Activated CD8-positive, alpha-beta T cell treated with anti-CD3 and anti-CD28 coated beads for 36 hours (primary cell): ENCODE data around the gene LNX1. TPM values are rescaled to one million over a fixed set of nuclear protein-coding genes. Genes with fewer than 3 reads are reported as not detected.

Experiments
- ATAC-seq: fragments of 200-7000 bp; cut with Tn5 transposase; one replicate; pipeline ENCODE4 v1.10.0; 2021; ENCODE audit warnings: mild to moderate bottlenecking, moderate library complexity
- CTCF ChIA-PET: fragments of 350-600 bp; sonication (Branson Sonifier 250); formaldehyde crosslinking; loops from one replicate; lab custom pipeline; 2021; ENCODE audit warnings: antibody characterized with exemption; lab: Charles Lee
- POLR2A ChIA-PET: fragments of 350-600 bp; sonication (Branson Sonifier 250); formaldehyde crosslinking; loops from one replicate; lab custom pipeline; 2021; ENCODE audit warnings: antibody characterized with exemption; lab: Charles Lee
- DNase-seq: peaks from one replicate; pipeline ENCODE4 v3.0.0-alpha.2; 2020
- H3K27ac Mint-ChIP-seq: one replicate; pipeline ENCODE4 v1.8.0; 2021; ENCODE audit warnings: mild to moderate bottlenecking, mixed read lengths
- H3K27me3 Mint-ChIP-seq: one replicate; pipeline ENCODE4 v1.8.0; 2021; ENCODE audit warnings: mixed read lengths
- H3K36me3 Mint-ChIP-seq: one replicate; pipeline ENCODE4 v1.8.0; 2021; ENCODE audit warnings: low read depth, mixed read lengths
- H3K4me1 Mint-ChIP-seq: one replicate; pipeline ENCODE4 v1.8.0; 2021; ENCODE audit warnings: low read depth, mixed read lengths
- H3K4me3 Mint-ChIP-seq: one replicate; pipeline ENCODE4 v1.8.0; 2021; ENCODE audit warnings: mild to moderate bottlenecking, moderate library complexity, mixed read lengths
- H3K9me3 Mint-ChIP-seq: one replicate; pipeline ENCODE4 v1.8.0; 2021; ENCODE audit warnings: mixed read lengths
- intact Hi-C: fragments of 100-400 bp; cut with micrococcal nuclease; formaldehyde crosslinking; loops from one replicate; pipeline ENCODE4 v1.10.0; 2022
- total RNA-seq, 2 experiments: library from RNA; stranded (reverse); gene quantifications; one replicate each; pipeline ENCODE4 v1.2.3, GENCODE V29; 2021
- TF ChIP-seq, protein P1 (sequence below): fragments of 200-600 bp; IDR thresholded peaks from one replicate; pipeline ENCODE4 v1.8.0; 2022; ENCODE audit warnings: antibody characterized with exemption, mild to moderate bottlenecking

The LNX1 gene
- total RNA-seq, 2 experiments from 2014 or later: not detected

DNA sequence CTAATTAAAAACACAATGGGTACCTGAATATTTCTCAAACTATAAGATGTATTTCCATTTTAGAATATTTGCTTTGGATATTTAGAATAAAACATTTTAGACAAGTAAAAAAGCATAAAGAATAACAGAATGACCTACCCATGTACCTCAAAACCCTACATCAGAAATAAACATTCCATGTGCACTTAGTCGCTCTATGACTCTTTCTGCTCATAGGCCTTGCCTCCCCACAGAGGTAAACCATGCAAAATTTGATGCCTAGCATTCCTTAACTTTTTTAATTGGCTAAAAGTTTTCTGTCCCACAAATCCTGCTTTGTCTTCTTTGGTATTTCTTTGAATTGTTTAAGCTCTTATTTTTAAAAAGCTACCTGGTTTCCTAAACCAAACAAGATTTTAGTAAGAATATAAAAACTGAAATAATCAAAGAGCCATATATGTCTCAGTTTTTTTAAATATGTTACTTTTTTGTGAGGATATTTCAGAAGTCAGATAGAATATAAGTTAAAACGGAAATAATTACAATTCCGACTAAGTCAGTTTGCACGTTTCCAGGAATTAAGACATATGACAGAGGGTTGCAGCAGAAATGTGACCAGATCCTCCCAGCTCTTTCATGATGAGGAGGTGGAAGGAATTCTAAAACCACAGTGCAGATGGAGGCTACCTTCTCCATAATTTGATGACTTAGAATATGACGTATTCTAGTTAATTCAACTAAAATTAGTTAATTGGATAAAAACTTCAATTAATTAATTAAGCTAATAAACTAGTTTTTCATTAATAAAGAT lies 111.4 kb downstream of the LNX1 start:
- Mint-ChIP-seq H3K4me3 (no peak overlapping the region), H3K27ac (no peak overlapping the region), H3K4me1 (no peaks in the 10 kb centered on the region), H3K27me3 (peaks cover 16% of the 10 kb centered on the region), H3K9me3 (no peaks in the 10 kb centered on the region), H3K36me3 (no peaks in the 10 kb centered on the region)
- intact Hi-C loops: no loop called here
- no peak for DNase-seq
- TF ChIP-seq, protein P1, sequence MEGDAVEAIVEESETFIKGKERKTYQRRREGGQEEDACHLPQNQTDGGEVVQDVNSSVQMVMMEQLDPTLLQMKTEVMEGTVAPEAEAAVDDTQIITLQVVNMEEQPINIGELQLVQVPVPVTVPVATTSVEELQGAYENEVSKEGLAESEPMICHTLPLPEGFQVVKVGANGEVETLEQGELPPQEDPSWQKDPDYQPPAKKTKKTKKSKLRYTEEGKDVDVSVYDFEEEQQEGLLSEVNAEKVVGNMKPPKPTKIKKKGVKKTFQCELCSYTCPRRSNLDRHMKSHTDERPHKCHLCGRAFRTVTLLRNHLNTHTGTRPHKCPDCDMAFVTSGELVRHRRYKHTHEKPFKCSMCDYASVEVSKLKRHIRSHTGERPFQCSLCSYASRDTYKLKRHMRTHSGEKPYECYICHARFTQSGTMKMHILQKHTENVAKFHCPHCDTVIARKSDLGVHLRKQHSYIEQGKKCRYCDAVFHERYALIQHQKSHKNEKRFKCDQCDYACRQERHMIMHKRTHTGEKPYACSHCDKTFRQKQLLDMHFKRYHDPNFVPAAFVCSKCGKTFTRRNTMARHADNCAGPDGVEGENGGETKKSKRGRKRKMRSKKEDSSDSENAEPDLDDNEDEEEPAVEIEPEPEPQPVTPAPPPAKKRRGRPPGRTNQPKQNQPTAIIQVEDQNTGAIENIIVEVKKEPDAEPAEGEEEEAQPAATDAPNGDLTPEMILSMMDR: no peak
- ChIA-PET POLR2A (no interaction called here), CTCF (no interaction called here)
- no peak for ATAC-seq

GRCh38 chr4:53478671-53479456 lies 112.4 kb downstream of the LNX1 start:
- CTCF ChIA-PET: no interaction called here
- no peaks in the 10 kb centered on the region for H3K36me3 Mint-ChIP-seq
- no peaks in the 10 kb centered on the region for H3K9me3 Mint-ChIP-seq
- POLR2A ChIA-PET: no interaction called here
- no peak overlapping the region for H3K4me3 Mint-ChIP-seq
- intact Hi-C loops: no loop called here
- no peaks in the 10 kb centered on the region for H3K4me1 Mint-ChIP-seq
- peaks cover 14% of the 10 kb centered on the region for H3K27me3 Mint-ChIP-seq
- no peak overlapping the region for H3K27ac Mint-ChIP-seq
- ATAC-seq: no peak
- TF ChIP-seq, protein P1: no peak
- DNase-seq: no peak

DNA sequence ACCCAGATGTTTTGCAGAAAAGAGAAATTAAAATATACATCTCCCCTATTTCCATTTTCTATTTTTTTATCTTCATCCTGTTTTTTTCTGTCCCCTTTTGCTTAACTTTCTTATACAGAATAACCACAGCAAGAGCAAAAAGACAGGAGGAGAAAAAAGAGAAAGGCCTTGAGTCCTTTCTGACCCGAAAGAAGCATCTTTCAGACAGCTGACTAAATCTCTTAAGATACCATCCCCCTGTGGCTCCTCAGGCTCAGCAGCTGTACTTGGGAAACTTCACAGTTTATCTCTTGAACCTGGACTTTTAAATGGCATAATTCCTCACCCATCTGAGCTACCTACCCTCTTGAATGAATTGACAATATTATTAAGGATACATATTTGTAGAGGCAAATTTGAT lies 113.7 kb downstream of the LNX1 start:
- H3K27ac Mint-ChIP-seq: no peak overlapping the region
- CTCF ChIA-PET: no interaction called here
- TF ChIP-seq, protein P1: no peak

GRCh38 chr4:53477038-53477565 lies 114.2 kb downstream of the LNX1 start:
- no peak for ATAC-seq
- ChIA-PET POLR2A (no interaction called here), CTCF (no interaction called here)
- H3K27me3 Mint-ChIP-seq: peaks cover 7% of the 10 kb centered on the region
- H3K27ac Mint-ChIP-seq: no peak overlapping the region
- peaks cover 8% of the 10 kb centered on the region for H3K9me3 Mint-ChIP-seq
- DNase-seq: no peak
- TF ChIP-seq, protein P1: no peak
- H3K4me1 Mint-ChIP-seq: no peaks in the 10 kb centered on the region
- intact Hi-C loops: no loop called here
- no peak overlapping the region for H3K4me3 Mint-ChIP-seq
- H3K36me3 Mint-ChIP-seq: no peaks in the 10 kb centered on the region

More for the DNA sequence above, 113.7 kb downstream of the LNX1 start:
- Mint-ChIP-seq H3K9me3 (peaks cover 8% of the 10 kb centered on the region), H3K4me3 (no peak overlapping the region), H3K27me3 (peaks cover 12% of the 10 kb centered on the region), H3K36me3 (no peaks in the 10 kb centered on the region), H3K4me1 (no peaks in the 10 kb centered on the region)
- no peak for ATAC-seq
- DNase-seq: no peak
- POLR2A ChIA-PET: no interaction called here
- intact Hi-C loops: no loop called here
